GM21515 (cell line): Measurements from ENCODE around the gene SLC7A7.
"Not testable (repeated sequence)": the region's sequence is repeated elsewhere in the genome, so short reads cannot be mapped to it uniquely, and the experiment has no call there.

Source experiments
- ATAC-seq: cut with Tn5 transposase; IDR thresholded peaks from one replicate; pipeline ENCODE4 v1.9.1; 2021; ENCODE audit not compliant: unreplicated experiment

Gene SLC7A7

GRCh38 chr14:22822016-22822570 lies 6.9 kb upstream of the SLC7A7 start:
- ATAC-seq = no peak

GRCh38 chr14:22821193-22822015 lies 6.2 kb upstream of the SLC7A7 start:
- no peak for ATAC-seq

- ATAC-seq = no peak
These were observed 5.5 kb upstream of the SLC7A7 start for GRCh38 chr14:22820731-22821130.

GRCh38 chr14:22819151-22819988 lies 4.1 kb upstream of the SLC7A7 start:
- ATAC-seq = peak; percentile 45

- no peak for ATAC-seq
These were observed 862 bp downstream of the SLC7A7 start for GRCh38 chr14:22814373-22814772.

GRCh38 chr14:22813145-22813544 lies 2.1 kb downstream of the SLC7A7 start:
- ATAC-seq = no peak

GRCh38 chr14:22812744-22813143 lies 2.5 kb downstream of the SLC7A7 start:
- no peak for ATAC-seq

- no peak for ATAC-seq
These were observed 3.5 kb downstream of the SLC7A7 start for GRCh38 chr14:22811722-22812121.

GRCh38 chr14:22808388-22809209 lies 6.6 kb downstream of the SLC7A7 start:
- no peak for ATAC-seq

- ATAC-seq = no peak
These were observed 7.7 kb downstream of the SLC7A7 start for GRCh38 chr14:22807432-22808087.

- not testable (repeated sequence) for ATAC-seq
These were observed 10.0 kb downstream of the SLC7A7 start for GRCh38 chr14:22805235-22805634.

GRCh38 chr14:22803687-22803974 lies 11.6 kb downstream of the SLC7A7 start:
- peak; percentile 38 for ATAC-seq

- peak; percentile 58 for ATAC-seq
These were observed 12.2 kb downstream of the SLC7A7 start for GRCh38 chr14:22802860-22803686.

- no peak for ATAC-seq
These were observed 13.5 kb downstream of the SLC7A7 start for GRCh38 chr14:22801716-22802115.

- no peak for ATAC-seq
These were observed 14.9 kb downstream of the SLC7A7 start for GRCh38 chr14:22800346-22800745.

GRCh38 chr14:22798528-22798927 lies 16.7 kb downstream of the SLC7A7 start:
- ATAC-seq = no peak

GRCh38 chr14:22797017-22797917 lies 18.0 kb downstream of the SLC7A7 start:
- ATAC-seq = no peak

- peak; percentile 44 for ATAC-seq
These were observed 19.0 kb downstream of the SLC7A7 start for GRCh38 chr14:22796087-22796707.
